ENCODE data around the gene LFNG.
A peak's percentile ranks its signal among the peaks of the same experiment; 100 is the strongest.

LFNG gene, protein sequence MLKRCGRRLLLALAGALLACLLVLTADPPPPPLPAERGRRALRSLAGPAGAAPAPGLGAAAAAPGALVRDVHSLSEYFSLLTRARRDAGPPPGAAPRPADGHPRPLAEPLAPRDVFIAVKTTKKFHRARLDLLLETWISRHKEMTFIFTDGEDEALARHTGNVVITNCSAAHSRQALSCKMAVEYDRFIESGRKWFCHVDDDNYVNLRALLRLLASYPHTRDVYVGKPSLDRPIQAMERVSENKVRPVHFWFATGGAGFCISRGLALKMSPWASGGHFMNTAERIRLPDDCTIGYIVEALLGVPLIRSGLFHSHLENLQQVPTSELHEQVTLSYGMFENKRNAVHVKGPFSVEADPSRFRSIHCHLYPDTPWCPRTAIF

GRCh38 chr7:2519119-2519930 is at the start of gene LFNG:
Gene LFNG (plus strand): TSS chr7:2519774. CDS start chr7:2519862, 88 bp downstream.
- peak; percentile 83 to 90 for DNase-seq

DNA sequence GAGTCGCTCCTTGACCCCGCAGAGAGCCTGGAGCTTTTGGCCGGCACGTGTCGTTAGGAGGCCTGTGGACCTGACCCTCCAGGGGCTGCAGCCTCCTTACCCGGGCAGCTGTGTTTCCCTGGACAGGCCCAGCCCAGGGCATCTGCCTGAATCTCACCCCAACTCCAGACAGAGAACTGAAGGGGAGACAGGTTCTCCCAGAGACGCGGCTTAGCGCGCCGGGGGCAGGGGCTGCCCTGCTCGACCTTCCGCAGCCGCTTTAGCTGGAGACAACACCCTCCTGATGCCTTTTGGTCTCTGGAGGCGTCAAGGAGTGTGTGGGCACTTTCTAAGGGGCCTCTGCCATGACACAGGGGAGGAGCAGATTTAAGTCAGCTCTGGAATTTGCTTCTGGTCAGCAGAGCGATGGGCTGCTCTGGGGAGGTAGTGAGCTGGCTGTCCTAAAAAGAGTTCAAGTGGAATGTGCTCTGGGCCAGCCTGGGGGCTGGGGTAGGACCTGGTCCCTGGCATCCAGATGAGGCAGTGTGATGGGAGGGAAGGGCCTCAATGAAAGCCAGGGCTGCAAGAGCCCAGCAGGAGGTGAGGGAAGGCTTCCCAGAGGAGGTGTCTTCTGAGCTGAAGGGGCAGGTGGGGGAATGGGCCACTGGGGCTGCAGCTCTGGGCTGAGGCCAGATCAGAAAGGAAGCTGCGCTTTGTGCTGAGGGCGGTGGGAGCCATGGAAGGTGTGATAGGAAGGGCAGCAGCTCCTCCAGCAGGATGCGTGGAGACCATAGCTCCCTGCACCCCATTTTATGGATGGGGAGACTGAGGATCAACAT is 49.2 kb upstream of the LFNG start:
- no peak for DNase-seq

- no peak for DNase-seq
These were observed 48.6 kb upstream of the LFNG start for GRCh38 chr7:2471022-2471329.

GRCh38 chr7:2471396-2471795 is 48.2 kb upstream of the LFNG start:
- DNase-seq: no peak

- no peak for DNase-seq
These were observed 46.8 kb upstream of the LFNG start for GRCh38 chr7:2472739-2473138.

- DNase-seq: no peak
These were observed 45.9 kb upstream of the LFNG start for GRCh38 chr7:2473496-2474180.

- DNase-seq: no peak
These were observed 45.4 kb upstream of the LFNG start for GRCh38 chr7:2474224-2474623.

DNA sequence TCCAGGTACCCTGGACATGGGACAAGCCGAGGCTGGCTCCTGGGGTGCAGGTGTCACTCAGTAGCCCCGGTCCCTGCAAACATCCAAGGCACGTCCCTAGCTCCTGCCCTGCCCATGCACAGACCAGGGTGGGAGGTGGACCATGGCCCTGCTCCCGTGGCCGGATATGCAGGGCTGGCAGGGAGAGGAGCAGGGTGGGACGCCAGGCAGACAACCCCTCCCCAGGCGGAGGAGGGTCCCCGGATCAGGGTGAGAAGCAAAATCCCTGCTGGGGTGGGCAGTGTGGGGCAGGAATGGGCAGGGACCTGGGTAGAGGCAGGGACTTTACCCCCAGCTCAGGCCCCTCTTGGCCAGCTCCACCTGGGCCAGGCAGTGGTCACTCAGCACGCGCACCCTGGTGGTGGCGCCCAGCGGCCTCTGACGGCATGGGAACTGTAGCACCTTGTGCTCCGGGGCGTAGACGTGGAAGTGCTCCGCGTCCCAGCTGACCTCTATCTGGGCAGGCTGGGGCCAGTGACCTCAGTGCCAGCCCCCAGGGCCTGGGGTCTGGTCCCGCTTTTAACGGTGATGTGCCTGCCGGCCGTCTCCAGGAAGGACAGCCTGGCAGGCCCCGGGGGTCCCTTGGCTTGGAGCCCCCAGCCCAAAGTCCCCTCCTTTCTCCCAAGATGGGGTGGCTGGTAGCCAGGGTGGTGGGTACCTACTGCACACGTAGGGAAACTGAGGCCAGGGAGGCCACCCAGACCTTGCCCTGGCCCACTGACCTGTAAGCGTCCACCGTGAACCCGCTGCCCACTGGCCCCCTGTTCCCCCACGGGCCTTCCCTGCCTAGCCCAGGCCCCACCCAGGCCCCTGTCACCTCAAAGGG is 44.5 kb upstream of the LFNG start:
- DNase-seq: no peak

DNA sequence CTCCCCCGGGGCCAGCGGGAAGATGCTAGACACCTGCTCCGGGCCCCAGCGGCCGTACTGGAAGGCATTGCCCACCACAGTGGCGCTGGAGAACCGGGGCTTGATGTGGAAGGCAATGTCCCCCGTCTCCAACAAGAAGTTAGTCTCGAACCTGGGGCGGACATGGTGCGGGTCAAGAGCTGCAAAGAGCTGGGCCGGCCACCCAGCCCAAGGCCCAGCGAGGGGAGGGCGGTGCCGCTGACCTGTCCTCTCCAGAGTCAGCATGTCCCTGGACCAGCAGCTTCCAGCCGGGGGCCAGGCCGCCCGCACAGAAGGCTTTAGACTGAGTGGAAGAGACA is 43.9 kb upstream of the LFNG start:
- no peak for DNase-seq

- DNase-seq: no peak
These were observed 43.3 kb upstream of the LFNG start, which contains the start of gene GRIFIN for GRCh38 chr7:2476298-2476697. Gene GRIFIN (minus strand): TSS chr7:2476398. CDS start chr7:2476383, 15 bp downstream.

DNA sequence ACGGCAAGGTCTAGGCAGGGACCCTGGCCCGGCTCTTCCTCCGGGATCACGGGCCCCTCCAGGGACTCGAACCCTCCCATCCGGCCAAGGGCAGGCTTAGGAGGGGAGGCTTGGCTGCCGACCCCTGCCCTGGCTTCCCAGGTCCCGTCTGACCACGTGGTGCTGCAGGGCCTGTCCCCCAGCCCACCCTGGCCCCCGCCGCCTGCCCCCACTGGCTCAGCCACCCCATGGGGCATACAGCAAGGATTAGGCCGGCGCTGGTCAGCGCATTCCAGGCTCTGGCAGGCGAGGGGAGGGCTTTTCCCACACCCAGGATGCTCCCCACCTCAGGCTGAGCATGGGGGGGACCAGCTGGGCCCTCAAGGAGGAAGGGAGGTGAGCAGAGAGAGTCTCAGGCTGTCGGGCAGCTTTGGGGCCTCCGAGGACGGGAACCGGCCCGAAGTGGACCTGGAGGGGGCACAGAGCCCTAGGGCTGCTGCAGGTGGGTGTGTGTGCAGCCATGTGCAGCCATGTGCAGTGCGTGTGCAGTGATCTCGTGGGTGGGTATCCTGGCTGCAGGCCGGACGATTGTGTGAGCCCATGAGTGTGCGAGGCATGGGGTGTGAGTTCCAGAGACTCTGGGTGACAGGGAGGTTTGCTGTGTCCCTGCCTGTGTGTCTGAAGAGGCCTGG is 42.7 kb upstream of the LFNG start:
- DNase-seq: no peak

GRCh38 chr7:2477447-2478398 is 41.9 kb upstream of the LFNG start:
- DNase-seq: peak; percentile 53 to 69

- DNase-seq: no peak
These were observed 41.2 kb upstream of the LFNG start for GRCh38 chr7:2478399-2478785.

DNA sequence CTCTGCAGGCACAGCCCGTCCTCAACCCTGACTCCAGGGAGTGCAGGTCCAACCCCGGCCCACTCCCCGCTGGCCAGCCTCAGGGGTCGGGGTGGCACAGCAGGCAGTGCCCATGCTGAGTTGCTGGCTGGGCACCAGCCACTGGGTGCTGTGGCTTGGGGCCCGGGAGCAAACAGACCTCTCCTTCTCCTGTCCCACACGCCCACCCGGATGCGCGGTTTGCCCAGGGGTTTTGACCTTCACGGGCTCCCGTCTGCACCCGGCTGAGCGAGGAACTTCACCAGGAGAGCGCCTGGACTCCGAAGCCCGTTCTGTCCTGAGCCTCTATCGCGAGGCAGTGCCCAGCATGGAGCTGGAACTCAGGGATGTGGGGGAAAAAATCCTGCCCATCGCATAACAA is 40.8 kb upstream of the LFNG start:
- DNase-seq: no peak

DNA sequence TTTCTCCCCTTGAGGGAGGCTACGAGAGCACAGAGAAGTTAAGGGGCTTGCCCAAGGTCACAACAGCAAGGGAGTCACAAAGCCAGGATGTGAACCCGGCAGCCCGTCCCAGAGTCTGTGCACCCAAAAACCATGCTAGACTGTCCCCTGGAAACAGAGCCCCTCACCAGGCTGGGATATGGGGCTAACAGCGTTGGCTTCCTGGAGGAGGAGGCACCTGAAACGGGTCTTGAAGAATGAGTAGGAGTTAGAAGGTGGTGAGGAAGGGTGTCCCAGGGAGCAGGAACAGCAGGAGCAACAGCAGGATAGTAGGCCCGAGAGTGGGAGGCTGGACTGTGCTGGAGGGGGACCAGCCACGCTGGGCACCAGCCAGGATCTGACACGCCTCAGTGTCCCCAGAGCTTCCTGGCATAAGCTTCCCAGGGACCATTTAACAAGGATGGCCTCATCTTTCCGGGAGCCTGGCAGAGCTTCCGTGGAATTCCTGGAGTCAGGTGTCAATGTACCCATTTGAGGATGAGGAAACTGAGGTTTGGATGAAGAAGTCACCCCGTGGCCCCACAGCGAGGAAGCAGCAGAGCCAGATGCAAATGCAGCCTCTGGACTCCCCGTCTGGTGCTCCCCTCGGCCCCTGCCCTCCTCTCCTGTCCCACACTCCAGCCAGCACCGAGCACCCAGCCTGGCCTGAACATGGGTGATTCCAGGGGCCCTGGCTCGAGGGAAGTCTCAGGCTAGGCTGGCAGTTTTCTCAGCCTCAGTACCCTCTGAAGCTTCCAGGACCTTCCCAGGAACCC is 40.1 kb upstream of the LFNG start:
- DNase-seq: no peak

GRCh38 chr7:2480070-2480408 is 39.5 kb upstream of the LFNG start:
- DNase-seq: no peak

GRCh38 chr7:2481195-2481594 is 38.4 kb upstream of the LFNG start:
- DNase-seq: no peak

DNA sequence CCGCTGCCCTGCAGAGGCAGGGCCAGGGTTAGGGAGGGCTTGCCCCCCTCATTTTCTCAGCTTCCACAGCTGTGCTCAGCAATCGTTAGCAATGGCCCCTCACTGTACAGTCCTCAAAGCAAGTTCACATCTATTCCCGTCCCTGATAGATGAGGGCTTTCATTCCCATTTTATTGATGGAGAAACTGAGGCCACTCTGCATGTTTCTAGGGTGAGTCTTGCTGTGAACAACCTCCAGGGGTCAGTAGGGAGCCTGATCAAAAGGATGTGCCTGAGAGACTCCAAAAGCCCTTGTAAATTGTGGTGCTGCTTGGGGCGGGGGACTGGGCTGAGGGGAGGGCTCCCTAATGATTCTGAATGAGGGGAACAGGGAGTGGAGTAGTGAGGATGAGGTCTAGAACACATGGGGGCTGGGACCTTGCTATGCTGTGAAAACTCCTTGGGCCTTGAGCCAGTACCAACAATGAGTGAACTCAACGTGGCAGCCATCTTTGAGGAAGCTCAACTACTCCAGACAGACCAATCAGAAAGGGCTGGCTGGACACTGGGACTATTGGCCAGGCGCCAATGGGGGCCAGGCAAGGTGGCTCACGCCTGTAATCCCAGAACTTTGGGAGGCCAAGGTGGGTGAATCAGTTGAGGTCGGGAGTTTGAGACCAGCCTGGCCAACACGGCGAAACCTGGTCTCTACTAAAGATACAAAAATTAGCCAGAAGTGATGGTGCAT is 36.7 kb upstream of the LFNG start:
- DNase-seq: no peak

DNA sequence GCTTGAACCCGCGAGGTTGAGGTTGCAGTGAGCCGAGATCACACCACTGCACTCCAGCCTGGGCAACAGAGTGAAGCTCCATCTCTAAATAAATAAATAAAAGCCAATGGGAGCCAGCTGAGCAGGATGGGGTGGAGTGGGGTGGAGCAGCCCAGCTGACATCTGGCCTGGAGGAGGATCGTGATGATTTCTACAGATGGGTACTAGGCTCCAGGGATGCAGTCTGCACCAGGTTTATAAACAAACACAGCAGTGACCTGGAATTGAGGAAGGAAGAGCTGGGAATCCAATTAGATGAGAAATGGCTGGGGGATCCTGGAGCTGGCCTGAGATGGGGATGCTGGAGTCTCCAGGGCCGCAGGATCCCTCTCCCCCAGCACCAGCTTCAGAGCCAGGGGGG is 36.1 kb upstream of the LFNG start:
- DNase-seq: no peak

Measured in stimulated activated CD4-positive, alpha-beta T cell treated with anti-CD3 and anti-CD28 coated beads, Interleukin-2, amount 100 ng/mL, for 24 hours (primary cell).